NCI-H1092 (cell line): ENCODE data around the gene PCYT2.

Experiments
- DNase-seq: peaks from one replicate; lab custom pipeline; 2025; lab: John Stamatoyannopoulos, UW

Gene PCYT2

DNA sequence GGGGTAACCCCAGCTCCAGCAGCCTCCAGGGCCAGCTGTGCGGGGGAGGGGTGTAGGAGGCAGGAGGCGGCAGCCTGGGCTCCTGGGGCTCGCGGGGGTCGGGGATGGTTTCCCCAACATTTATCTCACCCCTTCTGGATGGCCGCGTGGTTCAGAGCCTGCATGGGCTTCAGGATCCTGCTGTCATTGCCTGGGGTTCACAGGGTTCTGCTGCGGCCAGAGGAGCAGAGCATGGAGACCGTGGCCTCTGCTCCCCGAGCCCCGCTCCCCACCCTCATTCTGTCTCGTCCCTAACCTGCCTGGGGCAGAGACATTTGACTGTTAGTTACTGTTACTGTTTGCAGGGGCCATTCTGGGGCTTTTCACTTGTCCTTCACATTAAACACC lies 31.0 kb upstream of the PCYT2 start:
- no peak for DNase-seq

DNA sequence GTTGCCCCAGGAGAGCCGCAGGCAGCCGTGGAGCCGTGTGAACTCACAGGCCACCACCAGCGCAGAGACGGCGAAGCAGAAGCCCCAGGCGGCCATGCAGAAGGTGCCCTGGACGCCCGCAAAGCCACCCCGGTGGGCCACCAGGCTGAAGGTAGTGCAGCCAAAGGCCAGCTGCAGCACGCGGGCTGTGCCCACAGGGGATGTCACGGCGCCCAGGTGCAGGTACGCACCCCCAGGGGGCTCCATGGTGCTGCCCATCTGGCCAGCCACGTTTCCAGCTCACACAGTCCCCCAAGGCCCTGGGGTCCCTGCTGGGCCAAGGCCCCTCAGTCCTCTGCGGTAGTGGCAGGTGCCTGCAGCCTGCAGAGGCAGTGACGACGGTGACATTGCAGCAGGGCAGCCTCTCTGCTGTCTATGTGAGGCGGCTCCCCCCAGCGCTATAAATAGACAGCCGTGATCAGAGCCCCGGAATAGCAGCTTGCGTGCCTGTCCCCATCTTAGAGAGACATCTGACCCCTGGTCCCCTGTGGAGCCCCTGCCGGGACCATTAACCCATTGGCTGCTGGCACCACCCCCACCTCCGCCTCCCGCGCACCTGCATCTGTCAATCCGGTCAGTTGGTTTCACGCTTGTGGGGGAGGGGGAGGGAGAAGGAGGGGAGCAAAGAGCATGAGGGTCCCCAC lies 30.4 kb upstream of the PCYT2 start:
- no peak for DNase-seq

DNA sequence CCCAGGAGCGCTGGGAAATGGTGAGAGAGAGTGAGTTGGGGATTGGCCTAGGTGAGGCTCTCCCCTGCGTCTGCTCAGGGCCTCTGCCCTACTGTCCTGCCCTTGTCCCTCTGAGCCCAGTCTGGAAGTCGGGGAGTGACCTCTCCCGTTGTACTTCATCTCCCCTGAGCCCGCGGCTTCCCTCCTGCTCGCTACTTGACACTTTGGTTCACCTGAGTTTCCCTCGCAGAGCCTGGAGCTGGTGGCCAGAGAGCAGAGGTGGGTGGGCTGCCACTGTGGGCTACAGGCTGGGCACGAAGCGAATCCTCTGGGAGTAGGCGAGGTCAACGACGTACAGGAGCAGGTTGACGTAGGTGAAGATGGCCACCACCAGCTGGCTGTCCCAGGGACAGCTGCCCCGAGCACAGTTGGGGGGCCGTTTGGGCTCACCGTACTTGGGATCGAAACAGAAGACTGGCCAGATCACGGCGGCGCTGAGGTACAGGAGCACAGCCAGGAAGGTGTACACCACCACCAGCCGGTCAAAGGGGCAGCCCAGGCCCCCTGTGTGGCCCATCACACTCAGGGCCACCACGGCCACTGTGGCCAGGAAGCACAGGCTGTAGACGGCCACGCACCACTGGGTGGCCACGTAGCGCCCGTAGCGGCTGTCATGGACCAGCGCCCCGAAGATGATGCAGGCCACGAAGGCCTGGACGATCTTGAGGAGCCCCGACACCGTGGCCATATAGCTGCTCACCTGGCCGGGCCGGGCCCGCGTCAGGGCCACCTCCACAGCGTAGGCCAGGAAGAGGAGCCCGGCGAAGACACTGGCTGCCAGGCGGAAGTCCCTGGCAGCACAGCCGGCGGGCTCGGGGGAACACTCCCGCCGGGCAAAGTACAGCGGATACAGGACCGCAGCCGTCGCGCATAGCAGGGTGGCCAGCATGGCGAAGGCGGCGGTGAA lies 29.6 kb upstream of the PCYT2 start:
- DNase-seq, result no peak

DNA sequence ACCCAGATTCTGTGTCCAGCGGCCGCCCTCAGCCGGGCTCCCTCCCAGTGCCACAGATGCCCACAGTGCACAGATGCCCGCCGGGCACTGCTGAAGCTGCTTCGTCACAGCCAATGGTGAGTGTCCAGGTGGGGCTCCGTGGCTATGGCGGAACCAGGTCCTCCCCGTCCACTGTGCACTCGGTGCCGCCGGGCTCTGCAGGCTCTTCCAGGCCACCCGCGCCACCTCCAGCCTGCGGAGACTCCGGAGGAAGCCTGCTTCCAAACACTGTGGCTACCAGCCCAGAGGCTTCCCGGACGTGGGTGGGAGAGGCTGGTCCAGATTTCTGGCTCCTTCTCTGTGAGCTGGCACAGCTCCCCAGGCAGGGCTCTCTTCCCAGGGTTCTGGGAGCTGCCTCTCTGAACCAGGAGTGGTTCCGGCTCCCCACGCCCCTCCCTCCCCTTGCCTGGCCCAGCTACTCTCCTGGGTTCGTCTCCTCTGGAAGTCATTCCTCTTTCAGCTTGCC lies 28.7 kb upstream of the PCYT2 start:
- DNase-seq, result no peak

DNA sequence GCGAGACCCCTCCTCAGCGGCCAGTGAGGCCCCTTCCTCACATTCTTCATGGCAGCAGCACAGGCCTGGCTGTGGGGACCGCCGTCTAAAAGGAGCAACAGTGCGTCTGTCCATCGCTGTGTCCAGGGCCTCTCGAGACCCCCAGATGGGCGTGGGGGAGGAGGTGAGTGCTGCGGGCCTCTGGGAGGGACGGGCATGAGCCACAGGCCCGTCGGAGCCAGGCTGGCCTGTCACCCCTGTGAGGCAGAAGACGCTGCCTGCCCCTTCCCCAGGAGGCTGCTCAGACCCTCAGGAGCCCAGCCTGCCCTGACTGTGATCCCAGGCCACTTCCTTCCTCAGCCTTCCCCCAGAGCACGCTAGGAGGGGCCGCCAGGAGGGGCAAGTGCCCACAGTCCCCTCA lies 28.0 kb upstream of the PCYT2 start:
- DNase-seq, result no peak

DNA sequence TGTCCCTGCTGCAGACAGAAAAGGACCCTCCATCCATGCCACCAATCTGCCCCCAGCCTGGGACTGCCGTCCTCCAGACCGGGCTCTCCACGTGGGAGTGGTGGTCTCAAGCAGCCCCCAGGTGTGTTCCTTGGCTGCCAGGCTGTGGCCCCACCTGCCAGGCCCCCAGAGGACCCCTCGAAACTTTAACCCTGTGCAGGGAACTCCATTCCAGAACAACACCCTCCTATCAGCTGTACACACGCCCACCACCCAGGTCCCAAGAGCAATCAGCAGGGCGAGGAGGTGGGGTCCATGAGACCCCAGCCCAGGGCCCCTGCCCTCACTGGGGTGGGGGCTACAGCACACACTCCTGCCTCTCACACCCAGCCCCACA lies 24.5 kb upstream of the PCYT2 start:
- DNase-seq, result no peak

DNA sequence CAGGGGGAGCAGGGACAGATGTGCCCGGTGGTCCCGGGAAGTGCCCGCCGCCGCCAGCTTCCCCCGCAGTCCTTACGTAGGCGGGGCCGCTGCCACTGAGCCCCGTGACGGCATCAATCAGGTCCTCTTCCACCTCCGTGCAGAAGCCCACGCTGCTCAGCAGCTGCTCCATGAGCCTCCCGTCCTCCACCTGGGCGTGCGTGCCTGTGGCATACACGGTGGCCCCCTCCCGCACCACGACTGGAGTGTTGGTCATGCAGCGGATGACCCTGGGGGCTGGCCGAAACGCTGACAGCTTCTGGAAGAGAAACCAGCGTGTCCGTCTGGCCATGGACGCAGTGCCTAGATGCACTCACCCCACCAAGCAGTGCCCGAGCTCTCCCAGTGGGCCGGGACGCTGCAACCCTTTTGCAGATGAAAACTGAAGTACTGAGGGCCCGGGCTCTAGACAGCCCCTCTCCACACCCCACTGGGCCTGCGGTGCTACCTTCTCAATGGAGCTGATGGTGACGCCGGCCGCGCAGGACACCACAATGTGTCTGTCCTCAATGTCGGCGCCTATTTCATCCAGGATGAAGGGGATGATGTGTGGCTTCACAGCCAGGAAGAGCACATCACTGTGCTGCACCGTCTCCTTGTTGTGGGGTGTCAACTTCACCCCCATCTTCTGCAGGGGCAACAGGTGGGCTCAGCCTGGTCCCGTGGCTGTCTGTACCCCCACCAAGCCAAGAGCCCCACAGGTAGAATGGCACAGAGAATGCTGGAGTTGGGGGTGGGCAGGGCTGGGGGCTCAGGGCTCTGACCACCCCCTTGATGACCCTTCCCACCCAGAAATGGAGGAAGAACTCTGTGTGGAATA lies 23.9 kb upstream of the PCYT2 start:
- no peak for DNase-seq

DNA sequence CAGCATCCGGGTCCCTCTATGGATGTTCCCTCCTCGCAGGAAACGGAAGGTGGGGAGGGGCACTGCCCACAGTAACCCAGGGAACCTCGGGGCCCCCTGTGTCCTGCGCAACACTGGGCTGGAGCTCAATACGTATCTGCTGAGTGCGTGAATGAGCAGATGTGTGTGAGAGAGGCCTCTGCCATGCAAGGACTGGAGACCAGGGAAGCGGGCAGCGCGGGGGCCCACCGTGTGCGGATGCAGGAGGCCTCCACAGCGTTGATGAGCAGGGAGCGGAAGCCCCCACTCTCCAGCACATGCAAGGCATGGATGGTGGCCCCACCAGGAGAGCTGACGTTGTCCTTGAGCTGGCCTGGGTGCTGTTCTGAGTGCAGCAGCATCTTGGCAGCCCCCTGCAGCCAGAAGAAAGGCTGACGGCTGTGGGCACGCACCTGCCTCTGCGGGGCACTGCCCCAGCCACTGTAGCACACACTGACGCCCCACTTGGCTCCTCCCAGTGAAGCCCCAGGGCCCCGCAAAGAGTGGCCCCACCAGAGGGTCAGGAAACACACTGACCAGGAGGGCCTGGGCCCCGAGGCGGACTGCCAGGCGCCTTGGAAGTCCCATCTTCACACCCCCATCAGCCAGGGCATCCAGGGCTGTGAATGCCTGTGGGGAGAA lies 23.0 kb upstream of the PCYT2 start:
- no peak for DNase-seq

DNA sequence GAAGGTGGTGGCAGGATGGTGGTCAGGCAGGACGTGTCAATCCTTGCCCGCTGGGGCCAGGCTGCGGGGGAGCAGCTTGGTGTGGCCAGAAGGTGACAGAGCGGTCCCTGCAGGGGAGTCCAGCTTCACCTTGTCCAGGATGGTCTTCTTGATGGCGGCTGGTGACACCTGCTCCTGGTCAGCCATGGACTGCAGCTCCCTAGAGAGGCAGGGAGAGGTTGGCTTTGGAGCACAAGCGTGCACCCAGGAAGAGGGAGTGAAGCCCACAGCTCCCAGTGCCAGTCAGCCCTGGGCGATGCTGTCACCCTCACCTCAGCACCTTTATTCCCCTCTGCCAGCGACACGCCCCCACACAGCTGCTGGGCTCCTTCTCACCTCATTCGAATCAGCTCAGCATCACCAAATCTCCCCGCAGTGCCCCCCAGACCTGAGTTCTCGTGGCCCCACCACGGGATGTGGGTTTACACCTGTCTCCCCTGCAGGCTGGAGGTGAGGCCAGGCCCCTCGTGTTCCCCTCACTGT lies 22.0 kb upstream of the PCYT2 start:
- DNase-seq, result no peak

DNA sequence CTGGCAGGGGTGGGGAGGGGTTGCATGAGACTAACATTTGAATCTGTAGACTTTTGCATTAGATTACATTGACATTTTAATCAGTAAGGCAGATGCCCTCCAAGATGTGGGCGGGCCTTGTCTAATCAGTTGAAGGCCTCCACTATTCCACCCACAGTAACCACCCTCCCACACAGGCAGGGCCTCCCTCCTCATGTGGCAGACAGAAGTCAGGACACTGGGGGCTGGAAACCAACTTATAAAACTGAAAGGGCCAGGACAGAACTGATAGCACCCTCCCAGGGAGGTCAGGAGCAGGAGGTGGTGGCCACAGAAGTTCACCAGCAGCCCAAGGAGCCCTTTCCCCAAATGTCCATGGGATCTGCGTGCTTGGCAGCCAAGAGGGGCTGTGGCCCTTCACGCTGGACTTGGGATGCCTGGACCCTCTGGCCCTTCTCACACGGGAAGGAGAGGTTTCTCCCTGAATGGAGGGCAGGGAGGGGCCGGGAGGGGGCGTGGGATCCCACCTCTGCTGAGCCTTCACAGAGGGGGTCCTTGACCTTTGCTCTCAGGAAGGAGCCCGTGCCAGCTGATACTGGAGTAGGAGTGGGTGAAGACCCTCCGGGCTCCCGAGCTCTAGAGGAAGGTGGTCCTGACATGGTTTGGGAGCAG lies 21.3 kb upstream of the PCYT2 start:
- no peak for DNase-seq

DNA sequence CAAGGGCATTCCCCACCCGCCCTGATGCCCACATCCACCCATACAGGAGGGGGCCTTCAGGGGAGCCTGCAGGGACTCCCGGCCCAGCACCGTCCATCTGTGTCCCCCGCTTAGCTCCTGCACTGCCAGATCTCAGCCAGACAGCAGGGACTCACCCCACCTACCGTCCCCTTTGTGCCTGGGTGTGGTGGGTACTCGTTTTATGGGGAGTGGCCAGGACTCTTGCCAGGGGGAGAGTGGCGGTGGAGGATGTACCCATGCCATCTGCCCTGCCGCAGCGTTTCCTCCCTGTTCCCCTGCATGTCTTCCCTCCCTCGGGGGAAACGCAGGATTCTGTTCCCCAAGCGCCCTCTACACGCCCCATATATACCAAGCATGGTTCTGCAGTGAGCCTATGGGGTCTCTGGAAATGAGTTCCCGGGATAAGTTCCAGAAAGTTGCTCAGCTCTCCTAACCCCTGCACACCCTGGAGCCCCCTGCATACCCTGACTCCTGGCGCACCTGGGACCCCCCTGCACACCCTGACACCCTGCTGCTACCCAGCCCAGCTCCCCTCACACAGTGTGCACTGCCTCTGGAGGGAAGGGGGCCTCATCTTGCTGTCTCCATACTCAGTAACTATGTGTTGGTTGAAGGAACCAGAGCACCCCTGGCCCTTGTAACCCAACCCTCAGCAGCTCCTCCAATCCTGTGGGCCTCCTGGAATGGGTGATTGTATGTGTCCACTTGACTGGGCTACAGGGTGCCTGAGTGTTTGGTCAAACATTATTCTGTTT lies 20.5 kb upstream of the PCYT2 start:
- DNase-seq, result no peak

DNA sequence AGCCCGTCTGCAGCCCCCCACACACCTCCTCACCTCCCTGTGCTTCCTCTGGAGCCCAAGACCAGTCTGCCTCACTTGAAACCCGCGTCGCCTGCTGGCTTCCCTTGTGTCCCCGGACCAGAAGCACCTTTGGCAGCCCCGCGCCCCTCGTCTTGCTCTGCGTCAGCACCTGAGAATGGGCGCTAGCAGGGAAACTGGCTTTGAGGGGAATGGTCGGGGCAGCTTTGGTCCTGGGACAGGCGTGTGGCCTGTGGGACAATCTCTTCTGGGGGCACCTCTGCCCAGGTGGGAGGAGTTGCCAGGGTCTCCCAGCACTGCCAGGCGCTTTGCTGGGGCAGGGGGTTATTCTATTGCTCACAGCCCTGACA lies 20.0 kb upstream of the PCYT2 start:
- DNase-seq, result no peak

DNA sequence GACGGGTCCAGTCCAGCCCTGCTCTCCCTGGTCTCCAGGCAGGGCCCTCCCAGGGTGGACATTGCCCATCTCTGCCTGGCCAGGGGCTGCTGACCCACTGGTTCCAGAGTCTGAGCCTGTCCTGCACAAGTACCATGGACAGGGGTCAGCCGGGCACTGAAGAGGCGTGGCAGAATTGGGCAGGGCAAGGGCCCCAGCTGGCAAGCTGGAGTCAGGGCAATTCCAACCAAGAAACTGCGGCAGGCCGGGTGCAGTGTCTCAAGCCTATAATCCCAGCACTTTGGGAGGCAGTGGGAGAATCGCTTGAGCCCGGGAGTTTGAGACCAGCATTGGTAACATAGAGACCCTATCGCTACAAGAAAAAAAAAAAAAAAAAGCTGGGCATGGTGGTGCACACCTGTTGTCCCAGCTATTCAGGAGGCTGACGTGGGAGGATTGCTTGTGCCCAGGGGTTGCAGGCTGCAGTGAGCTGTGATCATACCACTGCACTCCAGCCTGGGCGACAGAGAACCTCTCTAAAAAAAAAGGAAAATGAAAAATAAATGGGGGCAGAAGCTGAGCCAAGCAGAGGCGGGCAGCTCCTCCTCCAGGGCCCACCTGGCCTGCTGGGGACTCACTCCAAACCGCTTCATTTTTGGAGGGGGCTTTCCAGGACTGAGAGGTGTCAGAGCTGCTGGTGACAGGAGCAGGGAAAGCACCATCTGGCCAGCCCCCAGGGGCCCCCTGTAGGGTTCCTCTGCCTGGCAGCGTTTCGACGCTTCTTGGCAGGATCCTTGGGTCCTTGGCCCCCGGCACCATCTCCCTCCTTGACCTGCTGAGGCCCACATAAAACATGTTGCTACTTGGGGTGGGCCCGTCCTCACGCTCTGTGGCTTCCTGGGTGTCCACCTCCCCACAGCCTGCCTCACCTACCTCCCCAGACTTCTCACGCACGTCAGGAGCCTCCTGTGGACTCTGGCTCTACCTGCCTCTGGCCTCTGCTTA lies 19.2 kb upstream of the PCYT2 start:
- no peak for DNase-seq

DNA sequence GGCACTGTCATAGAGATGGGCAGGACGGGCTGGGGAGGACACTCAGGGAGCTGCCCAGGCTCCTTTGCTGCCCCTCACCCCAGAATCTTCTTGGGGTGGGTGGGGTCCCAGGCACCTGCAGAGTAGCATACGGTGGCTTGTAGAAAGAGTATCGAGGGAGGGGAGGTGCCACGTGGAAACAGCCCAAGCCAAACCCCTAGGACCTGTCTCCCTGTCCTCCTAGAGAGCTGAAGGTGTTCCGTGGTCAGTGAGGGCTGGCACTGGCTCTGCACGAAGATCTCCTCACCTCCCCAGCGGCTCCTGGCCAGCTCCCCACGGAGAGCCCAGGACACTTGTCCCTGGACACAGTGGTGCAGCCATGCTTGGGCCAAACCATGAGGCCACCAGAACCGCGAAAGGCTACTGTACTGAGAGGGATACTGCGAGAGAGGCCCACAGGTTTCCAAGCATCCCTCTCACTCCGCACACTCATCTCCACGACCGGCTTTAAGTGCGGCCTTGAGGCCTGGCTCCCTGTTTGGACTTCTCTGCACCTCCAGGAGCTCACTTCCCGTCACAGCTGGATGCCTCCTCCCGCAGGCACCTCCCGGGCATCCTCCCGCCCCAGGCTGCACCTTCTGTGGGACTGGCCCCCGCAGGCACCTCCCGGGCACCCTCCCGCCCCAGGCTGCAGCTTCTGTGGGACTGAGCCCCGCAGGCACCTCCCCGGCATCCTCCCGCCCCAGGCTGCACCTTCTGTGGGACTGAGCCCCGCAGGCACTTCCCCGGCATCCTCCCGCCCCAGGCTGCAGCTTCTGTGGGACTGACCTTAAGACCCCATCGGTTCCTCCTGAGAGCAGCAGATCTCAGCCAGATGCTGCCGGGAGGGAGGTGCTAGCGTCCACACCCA lies 18.3 kb upstream of the PCYT2 start:
- DNase-seq, result no peak

DNA sequence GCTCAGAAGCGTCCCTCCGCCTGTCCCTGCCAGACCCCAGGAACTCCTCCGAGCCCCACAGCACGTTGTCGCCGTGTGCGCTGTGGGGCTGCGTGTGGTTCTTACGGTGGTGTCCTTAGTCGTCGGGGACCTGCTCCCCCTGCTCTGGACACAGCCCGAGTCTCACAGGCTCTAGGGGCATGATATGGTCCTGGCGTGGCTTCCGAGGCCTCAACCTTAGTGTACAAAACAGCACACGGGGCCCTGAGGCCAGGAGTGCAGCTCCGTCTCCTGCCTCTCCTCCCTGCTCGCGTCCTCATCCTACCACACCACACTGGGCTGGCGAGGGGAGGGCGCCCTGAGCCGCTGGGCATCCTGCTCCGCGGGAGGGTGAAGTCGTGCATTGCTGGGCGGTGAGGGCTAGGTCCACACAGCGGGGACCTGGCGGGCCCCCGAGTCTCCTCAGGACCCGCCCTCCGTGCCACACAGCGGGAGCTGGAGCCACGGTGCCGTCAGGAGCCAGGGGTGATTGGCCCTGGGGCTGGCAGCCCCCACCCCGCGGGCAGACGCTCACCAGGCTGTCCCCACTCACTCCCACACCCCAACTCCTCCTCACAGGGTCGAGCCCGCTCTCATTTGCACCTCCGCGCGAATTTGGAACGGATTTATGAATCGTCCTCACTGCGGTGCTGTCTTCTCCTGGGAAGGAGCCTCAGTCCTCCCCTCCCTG lies 17.5 kb upstream of the PCYT2 start:
- DNase-seq, result no peak

DNA sequence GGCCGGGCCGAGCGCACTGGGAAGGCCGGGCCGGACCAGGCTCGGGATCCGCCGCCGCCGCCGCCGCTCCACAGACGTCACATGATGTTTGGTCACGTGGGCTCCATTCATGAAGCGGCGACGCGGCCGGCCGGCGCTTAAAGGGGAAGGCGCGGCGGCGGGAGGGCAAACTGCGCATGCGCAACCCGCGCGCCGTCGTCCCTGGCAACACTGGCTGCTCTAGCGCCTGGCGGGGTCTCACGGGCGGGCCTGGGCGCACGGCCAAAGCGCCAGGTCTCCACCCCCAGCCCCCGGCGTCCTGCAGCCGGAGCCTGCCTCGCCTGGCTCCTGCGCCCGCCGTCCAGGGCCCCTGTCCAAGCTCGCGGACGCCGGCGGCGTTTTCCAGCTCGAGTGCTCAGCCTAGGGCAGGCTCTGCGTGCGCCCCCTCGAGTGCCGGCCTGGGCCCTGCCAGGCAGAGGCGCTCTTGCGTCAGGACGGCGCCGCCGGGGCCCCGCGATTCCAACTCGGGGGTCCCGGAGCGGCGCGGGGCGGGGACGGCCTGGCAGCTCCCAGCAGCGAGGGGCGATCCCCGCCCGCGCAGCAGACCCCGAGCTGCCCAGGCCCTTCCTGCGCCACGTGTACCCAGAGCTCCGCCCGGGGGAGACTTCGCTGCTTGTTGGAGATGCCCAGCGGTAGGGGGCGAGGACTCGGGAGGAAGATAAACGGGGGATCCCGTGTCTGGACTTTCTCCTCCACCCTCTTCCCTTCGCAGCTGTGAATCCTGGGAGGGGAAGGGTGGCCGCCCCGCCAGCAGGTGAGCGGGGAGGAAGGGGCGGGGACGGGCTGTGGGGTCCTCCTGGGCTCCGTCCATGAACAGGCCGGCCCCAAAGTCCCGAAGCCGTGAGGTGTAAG lies 16.7 kb upstream of the PCYT2 start, which contains the start of gene MAFG:
MAFG (minus strand) TSS at position 83 of the 891 bp plus-strand sequence. CDS start 4,550 bp downstream, outside the sequence.
- peak; percentile 95 for DNase-seq
